Measurements from ENCODE around the gene GEMIN5.
A peak's percentile ranks its signal among the peaks of the same experiment; 100 is the strongest.
"Not testable (repeated sequence)": the region's sequence is repeated elsewhere in the genome, so short reads cannot be mapped to it uniquely, and the experiment has no call there.

Gene GEMIN5

GRCh38 chr5:154937718-154938466, at the start of gene GEMIN5:
TSS of gene GEMIN5 (minus strand) at chr5:154938211. CDS start at chr5:154938133, 78 bp downstream.
- peak; percentile 65 to 79 (median 70) for DNase-seq (ENCODE audit: low read depth in 2 of 3, low spot score in 2 of 3)

GRCh38 chr5:154986151-154986550, 48.1 kb upstream of the GEMIN5 start:
- DNase-seq (ENCODE audit: low read depth in 2 of 3, low spot score in 2 of 3), result no peak

GRCh38 chr5:154984946-154985516, 47.0 kb upstream of the GEMIN5 start:
- no peak for DNase-seq (ENCODE audit: low read depth in 2 of 3, low spot score in 2 of 3)

GRCh38 chr5:154978294-154978693, 40.3 kb upstream of the GEMIN5 start:
- not testable (repeated sequence) for DNase-seq (ENCODE audit: low read depth in 2 of 3, low spot score in 2 of 3)

- DNase-seq (ENCODE audit: low read depth in 2 of 3, low spot score in 2 of 3), result no peak
Observed at GRCh38 chr5:154977409-154977808, 39.4 kb upstream of the GEMIN5 start.

- DNase-seq (ENCODE audit: low read depth in 2 of 3, low spot score in 2 of 3), result not testable (repeated sequence)
Observed at GRCh38 chr5:154976082-154976481, 38.1 kb upstream of the GEMIN5 start.

GRCh38 chr5:154972476-154973080, 34.6 kb upstream of the GEMIN5 start:
- DNase-seq (ENCODE audit: low read depth in 2 of 3, low spot score in 2 of 3), result no peak

- no peak for DNase-seq (ENCODE audit: low read depth in 2 of 3, low spot score in 2 of 3)
Observed at GRCh38 chr5:154971501-154971900, 33.5 kb upstream of the GEMIN5 start.

- no peak for DNase-seq (ENCODE audit: low read depth in 2 of 3, low spot score in 2 of 3)
Observed at GRCh38 chr5:154970759-154971158, 32.7 kb upstream of the GEMIN5 start.

- no peak for DNase-seq (ENCODE audit: low read depth in 2 of 3, low spot score in 2 of 3)
Observed at GRCh38 chr5:154968953-154969352, 30.9 kb upstream of the GEMIN5 start.

GRCh38 chr5:154967421-154968024, 29.5 kb upstream of the GEMIN5 start:
- no peak for DNase-seq (ENCODE audit: low read depth in 2 of 3, low spot score in 2 of 3)

GRCh38 chr5:154966874-154967273, 28.9 kb upstream of the GEMIN5 start:
- no peak for DNase-seq (ENCODE audit: low read depth in 2 of 3, low spot score in 2 of 3)

GRCh38 chr5:154966081-154966841, 28.2 kb upstream of the GEMIN5 start:
- no peak for DNase-seq (ENCODE audit: low read depth in 2 of 3, low spot score in 2 of 3)

GRCh38 chr5:154962494-154962893, 24.5 kb upstream of the GEMIN5 start:
- DNase-seq (ENCODE audit: low read depth in 2 of 3, low spot score in 2 of 3), result no peak

GRCh38 chr5:154956712-154957111, 18.7 kb upstream of the GEMIN5 start:
- no peak for DNase-seq (ENCODE audit: low read depth in 2 of 3, low spot score in 2 of 3)

GRCh38 chr5:154949781-154950180, 11.8 kb upstream of the GEMIN5 start:
- DNase-seq (ENCODE audit: low read depth in 2 of 3, low spot score in 2 of 3), result no peak

- no peak for DNase-seq (ENCODE audit: low read depth in 2 of 3, low spot score in 2 of 3)
Observed at GRCh38 chr5:154948313-154948712, 10.3 kb upstream of the GEMIN5 start.

GRCh38 chr5:154947778-154948177, 9.8 kb upstream of the GEMIN5 start:
- no peak for DNase-seq (ENCODE audit: low read depth in 2 of 3, low spot score in 2 of 3)

GRCh38 chr5:154945695-154946301, 7.8 kb upstream of the GEMIN5 start:
- no peak for DNase-seq (ENCODE audit: low read depth in 2 of 3, low spot score in 2 of 3)

- DNase-seq (ENCODE audit: low read depth in 2 of 3, low spot score in 2 of 3), result no peak
Observed at GRCh38 chr5:154944716-154945115, 6.7 kb upstream of the GEMIN5 start.

GRCh38 chr5:154943527-154943926, 5.5 kb upstream of the GEMIN5 start:
- no peak for DNase-seq (ENCODE audit: low read depth in 2 of 3, low spot score in 2 of 3)

Data from activated CD8-positive, alpha-beta memory T cell treated with anti-CD3 and anti-CD28 coated beads for 48 hours (primary cell).